Embryonic facial prominence (tissue), 1 donor: ENCODE measurements around the gene PLD5.
"Not testable (repeated sequence)": the region's sequence is repeated elsewhere in the genome, so short reads cannot be mapped to it uniquely, and the experiment has no call there.

Experiments used
- DNase-seq: peaks from one replicate; pipeline ENCODE4 v3.0.0-alpha.2; 2016; ENCODE audit errors: extremely low spot score

PLD5 gene

GRCh38 chr1:242058582-242058981, 465.9 kb downstream of the PLD5 start:
- not testable (repeated sequence) for DNase-seq

GRCh38 chr1:242058181-242058580, 466.3 kb downstream of the PLD5 start:
- DNase-seq, result not testable (repeated sequence)

- DNase-seq, result no peak
Measured at GRCh38 chr1:242057745-242058115, 466.8 kb downstream of the PLD5 start.

GRCh38 chr1:242056988-242057744, 467.3 kb downstream of the PLD5 start:
- no peak for DNase-seq

GRCh38 chr1:242055749-242056320, 468.7 kb downstream of the PLD5 start:
- DNase-seq, result no peak

- no peak for DNase-seq
Measured at GRCh38 chr1:242043165-242043564, 481.3 kb downstream of the PLD5 start.

- no peak for DNase-seq
Measured at GRCh38 chr1:242034392-242034791, 490.1 kb downstream of the PLD5 start.

GRCh38 chr1:242033447-242033846, 491.1 kb downstream of the PLD5 start:
- no peak for DNase-seq
